ENCODE data around the gene ALK.

- no peak for TF ChIP-seq CTCF (IDR thresholded peaks at IDR 0.05)
- no peak for TF ChIP-seq POLR2A (IDR thresholded peaks at IDR 0.05)
Measured at GRCh38 chr2:29426354-29426753, 495.0 kb downstream of the ALK start.

Data from Peyer's patch (tissue), 4 donors.